WERI-Rb-1 (cell line): ENCODE data around the gene EPN1.
"Not testable (repeated sequence)": the region's sequence is repeated elsewhere in the genome, so short reads cannot be mapped to it uniquely, and the experiment has no call there.

ENCODE experiments used
- DNase-seq: peaks from one replicate; pipeline ENCODE4 v3.0.0-alpha.2; 2020
- H3K27ac ChIP-seq: fragments of 250-450 bp; sonication (Bioruptor Pico); 2 replicates; pipeline ENCODE4 v1.5.1; 2020; ENCODE audit warnings: mild to moderate bottlenecking, moderate library complexity
- H3K27me3 ChIP-seq: fragments of 250-450 bp; sonication (Bioruptor Pico); 2 replicates; pipeline ENCODE4 v1.5.1; 2021; ENCODE audit warnings: mild to moderate bottlenecking, low read depth, moderate library complexity; ENCODE audit not compliant: insufficient read depth, severe bottlenecking
- H3K36me3 ChIP-seq: fragments of 250-450 bp; sonication (Bioruptor Pico); 2 replicates; pipeline ENCODE4 v1.5.1; 2020; ENCODE audit warnings: mild to moderate bottlenecking, moderate library complexity
- H3K4me3 ChIP-seq: 2 replicates; pipeline ENCODE4 v1.5.1; 2011; ENCODE audit warnings: low read depth, mild to moderate bottlenecking, control low read depth, low read length
- H3K9me3 ChIP-seq: fragments of 250-450 bp; sonication (Bioruptor Pico); 2 replicates; pipeline ENCODE4 v1.5.1; 2021; ENCODE audit warnings: mild to moderate bottlenecking, moderate library complexity; ENCODE audit not compliant: severe bottlenecking
- CTCF ChIP-seq: IDR thresholded peaks from 2 replicates; pipeline ENCODE4 v1.5.1; 2011; ENCODE audit warnings: low read depth, mild to moderate bottlenecking, control low read depth, inconsistent platforms, low read length

EPN1 gene

DNA sequence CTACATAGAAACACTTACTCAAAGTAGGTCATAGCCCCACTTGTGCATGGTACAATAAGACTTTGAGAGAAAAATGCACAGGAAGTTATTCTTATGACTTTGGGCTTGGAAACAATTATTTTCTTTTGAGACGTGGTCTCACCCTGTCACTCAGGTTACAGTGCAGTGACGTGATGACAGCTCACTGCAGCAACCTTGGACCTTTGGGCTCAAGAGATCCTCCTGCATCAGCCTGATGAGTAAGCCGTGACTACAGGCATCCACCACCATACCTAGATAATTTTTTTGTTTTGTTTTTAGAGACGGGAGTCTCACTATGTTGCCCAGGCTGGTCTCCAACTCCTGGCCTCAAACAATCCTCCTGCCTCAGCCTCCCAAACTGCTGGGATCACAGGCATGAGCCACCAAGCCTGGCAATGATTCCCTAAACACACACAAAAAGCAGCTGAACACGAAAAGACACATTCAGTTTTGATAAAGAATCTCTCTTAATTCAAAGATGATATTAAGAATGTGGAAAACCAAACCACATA is 45.3 kb downstream of the EPN1 start:
- peaks cover 81% of the 10 kb centered on the region for H3K27me3 ChIP-seq
- no peak overlapping the region for H3K4me3 ChIP-seq
- H3K9me3 ChIP-seq: peaks cover 16% of the 10 kb centered on the region
- no peak for DNase-seq
- TF ChIP-seq CTCF: no peak
- H3K36me3 ChIP-seq: no peaks in the 10 kb centered on the region
- no peak overlapping the region for H3K27ac ChIP-seq

GRCh38 chr19:55720801-55721200 is 45.8 kb downstream of the EPN1 start:
- H3K36me3 ChIP-seq: no peaks in the 10 kb centered on the region
- no peak for DNase-seq
- peaks cover 81% of the 10 kb centered on the region for H3K27me3 ChIP-seq
- H3K9me3 ChIP-seq: peaks cover 16% of the 10 kb centered on the region
- TF ChIP-seq CTCF: no peak
- no peak overlapping the region for H3K27ac ChIP-seq
- no peak overlapping the region for H3K4me3 ChIP-seq

DNA sequence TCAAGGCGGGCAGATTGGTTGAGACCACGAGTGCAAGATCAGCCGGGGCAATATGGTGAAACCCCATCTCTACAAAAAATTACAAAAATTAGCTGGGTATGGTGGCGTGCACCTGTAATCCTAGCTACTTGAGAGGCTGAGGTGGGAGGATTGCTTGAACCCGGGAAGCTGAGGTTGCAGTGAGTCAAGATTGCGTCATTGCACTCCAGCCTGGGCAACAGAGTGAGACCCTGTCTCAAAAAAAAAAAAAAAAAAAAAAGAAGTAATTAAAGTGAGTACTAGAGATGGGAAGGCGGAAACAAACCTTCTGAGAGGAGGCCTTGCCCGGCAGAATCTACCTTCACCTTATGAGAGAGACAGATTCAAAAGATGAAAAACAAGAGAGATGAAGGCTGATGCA is 48.5 kb downstream of the EPN1 start:
- Histone ChIP-seq H3K27ac (no peak overlapping the region), H3K9me3 (peaks cover 16% of the 10 kb centered on the region), H3K36me3 (no peaks in the 10 kb centered on the region), H3K27me3 (peaks cover 84% of the 10 kb centered on the region), H3K4me3 (no peak overlapping the region)
- TF ChIP-seq CTCF: no peak
- no peak for DNase-seq

- peaks cover 13% of the 10 kb centered on the region for H3K9me3 ChIP-seq
- peaks cover 78% of the 10 kb centered on the region for H3K27me3 ChIP-seq
- H3K27ac ChIP-seq, DNase-seq, H3K36me3 ChIP-seq, H3K4me3 ChIP-seq: not testable (repeated sequence)
Measured at GRCh38 chr19:55730378-55730777, 55.4 kb downstream of the EPN1 start.

GRCh38 chr19:55738302-55738701 is 63.3 kb downstream of the EPN1 start, which contains the start of gene NLRP9:
Gene NLRP9 (minus strand): TSS chr19:55738402. CDS start chr19:55738374, 28 bp downstream.
- H3K27ac ChIP-seq: no peak within 1 kb of the TSS
- no peaks in the 10 kb centered on the region for H3K9me3 ChIP-seq
- no peak for TF ChIP-seq CTCF
- H3K4me3 ChIP-seq: no peak within 1 kb of the TSS
- DNase-seq: no peak
- H3K27me3 ChIP-seq: peaks cover 81% of the 10 kb centered on the region
- H3K36me3 ChIP-seq: no peaks in the 10 kb centered on the region

DNA sequence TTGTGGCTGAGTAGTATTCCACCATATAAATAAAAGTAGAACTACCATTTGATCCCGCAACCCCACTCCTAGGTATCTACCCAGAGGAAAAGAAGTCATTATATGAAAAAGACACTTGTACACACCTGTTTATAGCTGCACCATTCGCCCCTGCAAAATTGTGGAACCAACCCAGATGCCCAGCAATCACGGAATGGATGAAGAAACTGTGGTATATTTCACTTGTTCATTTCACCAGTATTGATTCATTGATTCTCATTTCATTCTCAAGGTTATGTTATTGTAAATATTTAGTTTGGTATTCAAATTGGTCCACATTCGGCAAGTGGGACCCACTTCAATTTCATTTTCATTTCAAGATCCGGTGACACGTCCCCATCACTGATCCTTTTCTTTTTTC is 75.7 kb downstream of the EPN1 start:
- no peak for TF ChIP-seq CTCF
- H3K36me3 ChIP-seq: no peaks in the 10 kb centered on the region
- no peak for DNase-seq
- no peaks in the 10 kb centered on the region for H3K9me3 ChIP-seq
- H3K27ac ChIP-seq: no peak overlapping the region
- peaks cover 91% of the 10 kb centered on the region for H3K27me3 ChIP-seq
- H3K4me3 ChIP-seq: no peak overlapping the region
